SK-N-DZ (cell line): ENCODE measurements around the gene JSRP1.

Experiments
- DNase-seq: peaks from one replicate; pipeline ENCODE4 v3.0.0-alpha.2; 2015; ENCODE audit warnings: low spot score

The JSRP1 gene

GRCh38 chr19:2233601-2234280, 22.5 kb downstream of the JSRP1 start:
- DNase-seq: no peak

GRCh38 chr19:2232286-2233151, 23.7 kb downstream of the JSRP1 start:
- DNase-seq: no peak

- DNase-seq: no peak
Observed at GRCh38 chr19:2231621-2232221, 24.5 kb downstream of the JSRP1 start.

- no peak for DNase-seq
Observed at GRCh38 chr19:2230807-2231533, 25.2 kb downstream of the JSRP1 start.

GRCh38 chr19:2230033-2230531, 26.1 kb downstream of the JSRP1 start:
- no peak for DNase-seq

- DNase-seq: no peak
Observed at GRCh38 chr19:2229103-2230032, 26.8 kb downstream of the JSRP1 start.

- DNase-seq: no peak
Observed at GRCh38 chr19:2228157-2229030, 27.8 kb downstream of the JSRP1 start.

- DNase-seq: no peak
Observed at GRCh38 chr19:2227415-2228156, 28.6 kb downstream of the JSRP1 start.

DNA sequence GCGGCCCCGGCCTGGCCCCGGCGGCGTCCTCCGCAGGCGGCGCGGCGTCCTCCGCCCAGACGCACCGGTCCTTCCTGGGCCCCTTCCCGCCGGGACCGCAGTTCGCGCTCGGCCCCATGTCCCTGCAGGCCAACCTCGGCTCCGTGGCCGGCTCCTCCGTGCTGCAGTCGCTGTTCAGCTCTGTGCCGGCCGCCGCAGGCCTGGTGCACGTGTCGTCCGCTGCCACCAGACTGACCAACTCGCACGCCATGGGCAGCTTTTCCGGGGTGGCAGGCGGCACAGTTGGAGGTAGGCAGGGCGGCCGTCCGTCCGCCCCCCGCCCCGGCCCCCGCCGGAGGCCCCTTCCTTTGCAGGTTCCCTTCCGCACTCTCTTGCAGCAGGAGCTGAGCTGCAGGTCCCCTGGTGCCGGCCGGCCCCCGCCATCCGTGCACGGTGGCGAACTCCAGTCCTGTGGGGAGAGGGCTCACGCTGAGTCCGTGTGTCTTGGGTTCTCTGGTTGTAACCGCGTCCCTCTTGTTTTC, 29.3 kb downstream of the JSRP1 start:
- no peak for DNase-seq

DNA sequence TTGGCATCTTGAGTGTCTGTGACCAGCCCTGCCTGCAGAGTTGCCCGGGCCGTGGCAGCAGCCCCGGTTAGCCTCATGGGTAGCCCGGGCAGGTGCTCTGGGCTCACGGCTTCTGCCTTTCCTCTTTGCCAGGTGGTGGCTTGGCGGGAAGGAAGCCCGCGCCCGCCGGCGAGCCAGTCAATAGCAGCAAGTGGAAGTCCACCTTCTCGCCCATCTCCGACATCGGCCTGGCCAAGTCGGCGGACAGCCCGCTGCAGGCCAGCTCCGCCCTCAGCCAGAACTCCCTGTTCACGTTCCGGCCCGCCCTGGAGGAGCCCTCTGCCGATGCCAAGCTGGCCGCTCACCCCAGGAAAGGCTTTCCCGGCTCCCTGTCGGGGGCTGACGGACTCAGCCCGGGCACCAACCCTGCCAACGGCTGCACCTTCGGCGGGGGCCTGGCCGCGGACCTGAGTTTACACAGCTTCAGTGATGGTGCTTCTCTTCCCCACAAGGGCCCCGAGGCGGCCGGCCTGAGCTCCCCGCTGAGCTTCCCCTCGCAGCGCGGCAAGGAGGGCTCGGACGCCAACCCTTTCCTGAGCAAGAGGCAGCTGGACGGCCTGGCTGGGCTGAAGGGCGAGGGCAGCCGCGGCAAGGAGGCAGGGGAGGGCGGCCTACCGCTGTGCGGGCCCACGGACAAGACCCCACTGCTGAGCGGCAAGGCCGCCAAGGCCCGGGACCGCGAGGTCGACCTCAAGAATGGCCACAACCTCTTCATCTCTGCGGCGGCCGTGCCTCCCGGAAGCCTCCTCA, 30.0 kb downstream of the JSRP1 start:
- DNase-seq: no peak

DNA sequence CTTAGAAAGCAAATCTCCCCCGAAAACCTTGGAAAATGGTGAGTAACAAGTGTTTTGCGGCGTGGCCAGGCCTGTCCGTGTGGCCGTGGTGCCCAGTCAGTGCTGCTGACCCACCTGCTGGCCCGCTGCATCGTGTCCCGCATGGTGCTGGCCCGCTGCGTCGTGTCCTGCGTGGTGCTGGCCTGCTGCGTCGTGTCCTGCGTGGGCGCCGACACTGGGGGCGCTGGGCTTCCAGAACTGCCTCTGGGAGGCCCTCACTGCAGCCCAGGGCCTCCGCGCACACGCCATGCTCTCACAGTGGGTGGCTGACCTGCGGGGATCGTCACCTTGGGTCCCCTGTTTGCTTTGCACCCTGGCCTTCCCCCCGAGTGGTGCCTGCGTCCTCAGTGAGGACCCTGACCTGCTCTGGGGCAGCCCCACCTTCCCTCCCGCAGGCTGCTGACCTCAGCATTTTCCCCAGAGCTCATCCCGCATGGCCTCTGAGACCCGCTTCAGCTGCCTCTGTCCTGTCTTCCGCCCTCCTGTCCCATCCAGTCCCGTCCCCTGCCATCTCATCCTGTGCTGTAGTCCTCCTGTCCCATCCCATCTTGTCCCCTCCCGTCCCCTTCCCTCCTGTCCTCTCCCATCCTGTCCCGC, 30.7 kb downstream of the JSRP1 start:
- no peak for DNase-seq

- no peak for DNase-seq
Observed at GRCh38 chr19:2224754-2225349, 31.4 kb downstream of the JSRP1 start.

- DNase-seq: no peak
Observed at GRCh38 chr19:2223959-2224358, 32.3 kb downstream of the JSRP1 start.

DNA sequence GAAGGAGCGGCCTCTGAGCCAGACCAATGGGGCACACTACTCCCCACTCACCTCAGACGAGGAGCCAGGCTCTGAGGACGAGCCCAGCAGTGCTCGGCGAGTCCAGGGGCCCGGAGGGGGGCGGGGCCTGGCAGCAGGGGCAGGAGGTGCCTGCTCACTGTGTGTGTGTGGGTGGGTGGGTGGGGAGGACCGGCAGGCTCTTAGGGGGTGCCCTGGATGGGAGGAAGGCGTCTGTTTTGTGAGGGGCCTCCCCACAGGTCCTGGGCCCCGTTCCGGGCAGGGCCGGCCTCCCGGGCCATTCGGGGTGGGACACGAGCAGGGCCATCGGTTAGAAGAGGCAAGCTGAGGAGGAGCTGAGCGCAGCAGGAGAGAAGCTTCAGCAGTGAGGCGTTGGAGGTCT, 32.8 kb downstream of the JSRP1 start:
- no peak for DNase-seq

GRCh38 chr19:2221918-2222317, 34.3 kb downstream of the JSRP1 start:
- DNase-seq: no peak

DNA sequence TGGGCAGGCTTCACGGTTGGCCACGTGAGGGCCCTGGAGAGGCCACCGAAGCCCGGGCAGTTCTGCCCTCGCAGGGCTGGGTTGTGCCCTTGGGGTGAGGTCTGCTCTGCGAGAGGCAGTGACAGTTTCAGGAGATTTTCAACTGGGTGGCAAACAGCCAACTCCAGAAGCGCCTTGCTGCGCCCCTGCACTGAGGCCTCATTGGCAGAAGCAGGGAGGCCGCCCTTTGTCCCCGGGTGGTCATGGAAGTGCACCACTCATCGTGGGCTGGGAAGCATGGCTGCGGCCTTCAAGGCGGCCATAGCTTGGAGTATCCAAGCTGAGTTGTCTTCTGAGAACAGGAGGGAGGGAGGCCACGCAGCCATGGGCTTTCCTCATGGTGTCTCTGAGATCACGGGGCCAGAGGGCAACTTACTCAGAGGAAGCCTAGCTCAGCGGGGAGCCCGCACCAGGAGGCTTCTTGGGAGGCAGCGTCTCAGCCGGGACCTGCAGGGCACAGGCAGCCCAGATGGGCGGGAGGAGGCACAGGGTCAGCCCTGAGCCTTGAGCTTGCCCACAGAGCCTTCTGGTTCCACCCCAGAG, 34.9 kb downstream of the JSRP1 start:
- DNase-seq: no peak

GRCh38 chr19:2219726-2220125, 36.5 kb downstream of the JSRP1 start:
- no peak for DNase-seq
